ENCODE measurements around the gene GALNT11.

- TF ChIP-seq CTCF (IDR thresholded peaks at IDR 0.05) (no peak), POLR2AphosphoS5 (IDR thresholded peaks at IDR 0.05) (no peak)
Measured at GRCh38 chr7:152129682-152130081, 104.2 kb downstream of the GALNT11 start.

Measured in breast epithelium (tissue), 3 donors.